HepG2 (cell line): Measurements from ENCODE around the gene TIFAB. TPM values are rescaled to one million over a fixed set of nuclear protein-coding genes. Genes with fewer than 3 reads are reported as not detected.

Source experiments
- ATAC-seq: fragments of 200-7000 bp; cut with Tn5 transposase; 3 replicates; pipeline ENCODE4 v1.9.1; 2020; ENCODE audit warnings: mild to moderate bottlenecking, moderate library complexity
- BruUV-seq: library from RNA; stranded (reverse); fragments of 400-500 nt; replicated peaks from 2 replicates; lab custom pipeline; 2021; lab: Mats Ljungman, UMichigan
- CTCF ChIA-PET: fragments of 300-600 bp; formaldehyde crosslinking; extraction: SDS; loops from one replicate; lab custom pipeline; 2021; ENCODE audit warnings: low total read pairs, inconsistent platforms, low intra/inter-chr PET ratio; lab: Yijun Ruan, JAX
- POLR2A ChIA-PET: fragments of 350-600 bp; sonication (Branson Sonifier 250); formaldehyde crosslinking; loops from one replicate; lab custom pipeline; 2020; ENCODE audit warnings: antibody characterized with exemption, inconsistent platforms; lab: Yijun Ruan, JAX
- DNase-seq: peaks from one replicate; pipeline ENCODE4 v3.0.0-alpha.2; 2015; ENCODE audit warnings: low spot score
- FAIRE-seq: peaks from 3 replicates; lab custom pipeline; 2011; peaks lifted over from hg19 to GRCh38; lab: Jason Lieb, UNC
- H2AFZ ChIP-seq: one replicate; pipeline ENCODE4 v1.6.1; 2011; ENCODE audit warnings: low read length, inconsistent platforms
- H3K27ac ChIP-seq: fragments of 300-600 bp; 3 replicates; pipeline ENCODE4 v1.8.0; 2011; ENCODE audit warnings: mixed run types, mild to moderate bottlenecking, mixed read lengths, low read length, inconsistent platforms; ENCODE audit not compliant: insufficient read depth; ENCODE audit errors: extremely low read length
- H3K27me3 ChIP-seq, 2 experiments: fragments of 200-600 bp in 1 of 2; 2 replicates in 1 of 2; 3 replicates in 1 of 2; pipeline versions ENCODE4 v1.6.0 to v1.8.0; 2011; ENCODE audit warnings: low read length in 2 of 2, mild to moderate bottlenecking in 2 of 2, moderate library complexity in 2 of 2, inconsistent platforms in 1 of 2; ENCODE audit not compliant: insufficient read depth in 2 of 2, control insufficient read depth in 1 of 2
- H3K36me3 ChIP-seq, 2 experiments: fragments of 200-600 bp in 1 of 2; replicated peaks in 1 of 2; 2 replicates in 1 of 2; 3 replicates in 1 of 2; pipeline versions ENCODE4 v1.5.1 to v1.8.0; 2011; ENCODE audit warnings: low read length in 2 of 2, inconsistent platforms in 1 of 2; ENCODE audit not compliant: insufficient read depth in 2 of 2, control insufficient read depth in 1 of 2
- H3K4me1 ChIP-seq: 2 replicates; pipeline ENCODE4 v1.5.1; 2012; ENCODE audit warnings: low read length, inconsistent platforms; ENCODE audit not compliant: insufficient read depth
- H3K4me2 ChIP-seq: 2 replicates; pipeline ENCODE4 v1.6.0; 2011; ENCODE audit warnings: low read depth, low read length, inconsistent platforms
- H3K4me3 ChIP-seq, 3 experiments: fragments of 200-600 bp in 1 of 3; sonication (generic), shearing (Covaris generic) in 1 of 3; replicated peaks in 1 of 3; 2 replicates each; pipeline ENCODE4 v1.5.1; 2011 to 2016; ENCODE audit warnings: low read length in 3 of 3, inconsistent platforms in 2 of 3, low read depth in 2 of 3, mild to moderate bottlenecking in 2 of 3, control low read depth in 1 of 3, mixed read lengths in 1 of 3; ENCODE audit not compliant: insufficient read depth in 1 of 3
- H3K79me2 ChIP-seq: one replicate; pipeline ENCODE4 v1.6.1; 2011; ENCODE audit warnings: low read length, inconsistent platforms; ENCODE audit not compliant: insufficient read depth
- H3K9ac ChIP-seq: 2 replicates; pipeline ENCODE4 v1.6.0; 2011; ENCODE audit warnings: mild to moderate bottlenecking, low read depth, low read length, inconsistent platforms; ENCODE audit not compliant: insufficient read depth
- H3K9me3 ChIP-seq: 2 replicates; pipeline ENCODE4 v1.5.1; 2012; ENCODE audit warnings: mild to moderate bottlenecking, low read length
- H4K20me1 ChIP-seq: 2 replicates; pipeline ENCODE4 v1.6.0; 2011; ENCODE audit warnings: inconsistent platforms, mild to moderate bottlenecking, low read length, moderate library complexity; ENCODE audit not compliant: insufficient read depth
- FOSL2 ChIP-seq: sonication (generic); formaldehyde crosslinking; IDR thresholded peaks from 2 replicates; pipeline ENCODE4 v1.4.0; 2020; ENCODE audit warnings: missing genetic modification reagents
- WGBS: methylation state at CpG from one replicate; pipeline ENCODE4 v1.1.6; 2017; ENCODE audit warnings: low lambda C conversion rate; 5-methylcytosine and 5-hydroxymethylcytosine counted together
- in situ Hi-C: cut with HindIII; loops from 2 replicates; pipeline ENCODE4 v1.10.0; 2017; ENCODE audit warnings: low pct_unique_long_range_greater_than_20kb; ENCODE audit not compliant: extremely low pct_ligation_motif_present
- intact Hi-C: fragments of 100-400 bp; cut with micrococcal nuclease; formaldehyde crosslinking; loops from one replicate; pipeline ENCODE4 v1.10.0; 2022; ENCODE audit not compliant: unreplicated experiment
- polyA plus RNA-seq, 8 experiments: library from polyadenylated mRNA; depleted of rRNA in 3 of 8; stranded (reverse) in 7 of 8; unstranded in 1 of 8; fragments of >200 nt; fragmentation: Illumina TruSeq in 4 of 8; extraction: Trizol in 4 of 8; gene quantifications; 2 replicates each; pipeline versions ENCODE4 v1.2.1 to v1.2.3, GENCODE V29; 2011 to 2016; ENCODE audit warnings: low read depth in 4 of 8, missing spikeins in 1 of 8, mixed read lengths in 1 of 8; ENCODE audit not compliant: insufficient read depth in 1 of 8
- total RNA-seq, 5 experiments: library from RNA; depleted of rRNA; stranded (reverse); fragments of >200 nt; fragmentation: Illumina TruSeq; extraction: Trizol; gene quantifications; 2 replicates each; pipeline ENCODE4 v1.2.3, GENCODE V29; 2016; ENCODE audit warnings: low read depth in 1 of 5
- TF ChIP-seq, protein P1 (sequence below): sonication (generic); formaldehyde crosslinking; IDR thresholded peaks from 2 replicates; pipeline ENCODE4 v1.5.0; 2020; ENCODE audit warnings: mild to moderate bottlenecking, missing genetic modification reagents
- TF ChIP-seq, protein P2 (sequence below): sonication (generic); formaldehyde crosslinking; IDR thresholded peaks from 2 replicates; pipeline ENCODE4 v1.4.0; 2020; ENCODE audit warnings: missing genetic modification reagents
- TF ChIP-seq, protein P3 (sequence below): sonication (generic); formaldehyde crosslinking; IDR thresholded peaks from 2 replicates; pipeline ENCODE4 v1.8.0; 2022; ENCODE audit warnings: missing genetic modification reagents, mild to moderate bottlenecking, moderate library complexity, borderline replicate concordance
- TF ChIP-seq, protein P4 (sequence below): sonication (generic); formaldehyde crosslinking; conservative IDR thresholded peaks from 2 replicates; pipeline ENCODE4 v1.4.0; 2020; ENCODE audit warnings: missing genetic modification reagents

Gene TIFAB
- total and polyA plus RNA-seq, 2 of the 13 experiments (the other 11 are each of a cell fraction or from before 2014, with no cell fraction given) = not detected

DNA sequence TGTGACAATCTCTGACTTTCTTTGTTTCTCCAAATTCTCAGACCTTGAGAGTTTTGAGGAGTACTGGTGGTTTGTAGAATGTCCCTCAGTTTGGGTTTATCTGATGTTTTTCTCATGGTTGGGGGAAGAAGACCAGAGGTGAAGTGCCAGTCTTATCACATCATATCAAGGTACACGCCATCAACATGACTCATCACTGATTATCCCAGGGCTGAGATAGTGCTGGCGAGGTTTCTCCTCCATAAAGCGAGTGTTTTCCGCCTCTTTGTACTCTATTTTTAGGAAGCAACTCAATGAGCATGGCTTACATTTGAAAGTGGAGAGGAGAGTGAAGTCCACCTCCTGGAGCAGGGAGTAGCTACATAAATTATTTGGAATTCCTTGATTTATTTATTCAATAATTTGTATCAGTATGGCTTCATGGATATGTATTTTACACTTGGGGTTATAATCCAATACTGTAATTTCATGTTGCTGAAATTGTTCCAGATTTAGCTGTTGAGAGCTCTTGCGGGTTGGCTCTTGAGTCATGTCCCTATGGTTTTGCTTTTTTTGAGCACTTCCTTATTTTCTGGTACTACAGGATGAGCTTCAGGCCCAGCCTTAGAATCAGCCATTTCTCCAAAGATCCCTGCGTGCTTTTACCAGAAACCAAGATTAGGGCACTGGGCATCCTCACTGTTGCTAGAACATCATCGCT, 28.9 kb downstream of the TIFAB start:
- no peak overlapping the region for H2AFZ ChIP-seq
- no peak overlapping the region for H3K27ac ChIP-seq
- intact Hi-C loops = no loop called here
- H3K9ac ChIP-seq = no peak overlapping the region
- no peaks in the 10 kb centered on the region for H3K79me2 ChIP-seq
- H3K4me3 ChIP-seq = no peak overlapping the region
- FAIRE-seq = no peak
- no peaks in the 10 kb centered on the region for H3K9me3 ChIP-seq
- no peaks in the 10 kb centered on the region; a peak in 2 of 5 replicates for H3K27me3 ChIP-seq
- DNase-seq = peak; percentile 36
- POLR2A ChIA-PET = no interaction called here
- H4K20me1 ChIP-seq = no peaks in the 10 kb centered on the region
- H3K4me2 ChIP-seq = no peak overlapping the region
- in situ Hi-C loops = no loop called here
- ATAC-seq = no peak
- H3K36me3 ChIP-seq = no peaks in the 10 kb centered on the region
- 51% methylated on average over 7 of the region's 7 CpGs for WGBS
- TF ChIP-seq, protein P1, sequence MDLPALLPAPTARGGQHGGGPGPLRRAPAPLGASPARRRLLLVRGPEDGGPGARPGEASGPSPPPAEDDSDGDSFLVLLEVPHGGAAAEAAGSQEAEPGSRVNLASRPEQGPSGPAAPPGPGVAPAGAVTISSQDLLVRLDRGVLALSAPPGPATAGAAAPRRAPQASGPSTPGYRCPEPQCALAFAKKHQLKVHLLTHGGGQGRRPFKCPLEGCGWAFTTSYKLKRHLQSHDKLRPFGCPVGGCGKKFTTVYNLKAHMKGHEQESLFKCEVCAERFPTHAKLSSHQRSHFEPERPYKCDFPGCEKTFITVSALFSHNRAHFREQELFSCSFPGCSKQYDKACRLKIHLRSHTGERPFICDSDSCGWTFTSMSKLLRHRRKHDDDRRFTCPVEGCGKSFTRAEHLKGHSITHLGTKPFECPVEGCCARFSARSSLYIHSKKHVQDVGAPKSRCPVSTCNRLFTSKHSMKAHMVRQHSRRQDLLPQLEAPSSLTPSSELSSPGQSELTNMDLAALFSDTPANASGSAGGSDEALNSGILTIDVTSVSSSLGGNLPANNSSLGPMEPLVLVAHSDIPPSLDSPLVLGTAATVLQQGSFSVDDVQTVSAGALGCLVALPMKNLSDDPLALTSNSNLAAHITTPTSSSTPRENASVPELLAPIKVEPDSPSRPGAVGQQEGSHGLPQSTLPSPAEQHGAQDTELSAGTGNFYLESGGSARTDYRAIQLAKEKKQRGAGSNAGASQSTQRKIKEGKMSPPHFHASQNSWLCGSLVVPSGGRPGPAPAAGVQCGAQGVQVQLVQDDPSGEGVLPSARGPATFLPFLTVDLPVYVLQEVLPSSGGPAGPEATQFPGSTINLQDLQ = no peak
- TF ChIP-seq FOSL2 (CRISPR knock-in tag) = peak; percentile 42; the same call in 1 of the 2 replicates
- H3K4me1 ChIP-seq = no peaks in the 10 kb centered on the region
- no TSS peak for BruUV-seq
- CTCF ChIA-PET = no interaction called here

DNA sequence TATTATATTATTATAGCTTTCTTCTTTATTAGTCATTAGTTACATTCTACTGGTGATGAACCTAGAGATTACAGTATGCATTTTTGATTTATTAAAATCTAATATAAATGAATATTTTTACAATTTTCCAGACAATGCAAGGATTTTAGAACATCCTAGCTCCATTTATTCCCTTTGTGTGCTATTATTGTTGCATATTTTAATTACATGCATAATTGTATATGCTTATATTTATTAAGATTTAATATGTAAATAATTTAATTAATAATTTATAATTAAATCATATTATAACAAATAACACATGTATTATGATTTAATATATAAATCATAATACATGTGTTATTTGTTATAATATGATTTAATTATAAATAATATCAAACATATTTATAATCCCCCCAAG, 29.7 kb downstream of the TIFAB start:
- Histone ChIP-seq H2AFZ (no peak overlapping the region), H3K36me3 (no peaks in the 10 kb centered on the region), H3K9me3 (no peaks in the 10 kb centered on the region), H4K20me1 (no peaks in the 10 kb centered on the region), H3K4me1 (no peaks in the 10 kb centered on the region), H3K27ac (no peak overlapping the region), H3K79me2 (no peaks in the 10 kb centered on the region), H3K27me3 (no peaks in the 10 kb centered on the region; a peak in 2 of 5 replicates), H3K4me3 (no peak overlapping the region), H3K4me2 (no peak overlapping the region), H3K9ac (no peak overlapping the region)
- in situ Hi-C loops (no loop called here), intact Hi-C loops (no loop called here)
- DNase-seq (no peak), FAIRE-seq (no peak), ATAC-seq (no peak)
- ChIA-PET POLR2A (no interaction called here), CTCF (no interaction called here)
- TF ChIP-seq, protein P2, sequence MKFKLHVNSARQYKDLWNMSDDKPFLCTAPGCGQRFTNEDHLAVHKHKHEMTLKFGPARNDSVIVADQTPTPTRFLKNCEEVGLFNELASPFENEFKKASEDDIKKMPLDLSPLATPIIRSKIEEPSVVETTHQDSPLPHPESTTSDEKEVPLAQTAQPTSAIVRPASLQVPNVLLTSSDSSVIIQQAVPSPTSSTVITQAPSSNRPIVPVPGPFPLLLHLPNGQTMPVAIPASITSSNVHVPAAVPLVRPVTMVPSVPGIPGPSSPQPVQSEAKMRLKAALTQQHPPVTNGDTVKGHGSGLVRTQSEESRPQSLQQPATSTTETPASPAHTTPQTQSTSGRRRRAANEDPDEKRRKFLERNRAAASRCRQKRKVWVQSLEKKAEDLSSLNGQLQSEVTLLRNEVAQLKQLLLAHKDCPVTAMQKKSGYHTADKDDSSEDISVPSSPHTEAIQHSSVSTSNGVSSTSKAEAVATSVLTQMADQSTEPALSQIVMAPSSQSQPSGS (CRISPR knock-in tag) = no peak
- TF ChIP-seq, protein P3, sequence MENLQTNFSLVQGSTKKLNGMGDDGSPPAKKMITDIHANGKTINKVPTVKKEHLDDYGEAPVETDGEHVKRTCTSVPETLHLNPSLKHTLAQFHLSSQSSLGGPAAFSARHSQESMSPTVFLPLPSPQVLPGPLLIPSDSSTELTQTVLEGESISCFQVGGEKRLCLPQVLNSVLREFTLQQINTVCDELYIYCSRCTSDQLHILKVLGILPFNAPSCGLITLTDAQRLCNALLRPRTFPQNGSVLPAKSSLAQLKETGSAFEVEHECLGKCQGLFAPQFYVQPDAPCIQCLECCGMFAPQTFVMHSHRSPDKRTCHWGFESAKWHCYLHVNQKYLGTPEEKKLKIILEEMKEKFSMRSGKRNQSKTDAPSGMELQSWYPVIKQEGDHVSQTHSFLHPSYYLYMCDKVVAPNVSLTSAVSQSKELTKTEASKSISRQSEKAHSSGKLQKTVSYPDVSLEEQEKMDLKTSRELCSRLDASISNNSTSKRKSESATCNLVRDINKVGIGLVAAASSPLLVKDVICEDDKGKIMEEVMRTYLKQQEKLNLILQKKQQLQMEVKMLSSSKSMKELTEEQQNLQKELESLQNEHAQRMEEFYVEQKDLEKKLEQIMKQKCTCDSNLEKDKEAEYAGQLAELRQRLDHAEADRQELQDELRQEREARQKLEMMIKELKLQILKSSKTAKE (CRISPR knock-in tag) = no peak
- TF ChIP-seq, protein P4, sequence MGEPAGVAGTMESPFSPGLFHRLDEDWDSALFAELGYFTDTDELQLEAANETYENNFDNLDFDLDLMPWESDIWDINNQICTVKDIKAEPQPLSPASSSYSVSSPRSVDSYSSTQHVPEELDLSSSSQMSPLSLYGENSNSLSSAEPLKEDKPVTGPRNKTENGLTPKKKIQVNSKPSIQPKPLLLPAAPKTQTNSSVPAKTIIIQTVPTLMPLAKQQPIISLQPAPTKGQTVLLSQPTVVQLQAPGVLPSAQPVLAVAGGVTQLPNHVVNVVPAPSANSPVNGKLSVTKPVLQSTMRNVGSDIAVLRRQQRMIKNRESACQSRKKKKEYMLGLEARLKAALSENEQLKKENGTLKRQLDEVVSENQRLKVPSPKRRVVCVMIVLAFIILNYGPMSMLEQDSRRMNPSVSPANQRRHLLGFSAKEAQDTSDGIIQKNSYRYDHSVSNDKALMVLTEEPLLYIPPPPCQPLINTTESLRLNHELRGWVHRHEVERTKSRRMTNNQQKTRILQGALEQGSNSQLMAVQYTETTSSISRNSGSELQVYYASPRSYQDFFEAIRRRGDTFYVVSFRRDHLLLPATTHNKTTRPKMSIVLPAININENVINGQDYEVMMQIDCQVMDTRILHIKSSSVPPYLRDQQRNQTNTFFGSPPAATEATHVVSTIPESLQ (CRISPR knock-in tag) = no peak
- no TSS peak for BruUV-seq
